Peyer's patch (tissue), 4 donors: Measurements from ENCODE around the gene TSPAN3. TPM values are rescaled to one million over a fixed set of nuclear protein-coding genes. Genes with fewer than 3 reads are reported as not detected.

Experiments used
- DNase-seq, 3 donors: peaks; one replicate each; pipeline ENCODE4 v3.0.0-alpha.2; 2017 to 2019
- H3K27ac ChIP-seq, 4 donors: fragments of 200-600 bp; sonication (generic); one replicate each; pipeline ENCODE4 v1.5.1; 2016 to 2019
- H3K27me3 ChIP-seq, 2 donors: fragments of 200-600 bp; sonication (generic); one replicate each; pipeline ENCODE4 v1.5.1; 2019
- H3K36me3 ChIP-seq, 3 donors: fragments of 200-600 bp; sonication (generic); one replicate each; pipeline ENCODE4 v1.5.1; 2016 to 2019
- H3K4me1 ChIP-seq, 4 donors: fragments of 200-600 bp; sonication (generic); one replicate each; pipeline ENCODE4 v1.5.1; 2016 to 2019
- H3K4me3 ChIP-seq, 4 donors: fragments of 200-600 bp; sonication (generic); 1 replicate in 3 of 4; 2 replicates in 1 of 4; pipeline ENCODE4 v1.5.1; 2016 to 2019; ENCODE audit warnings: mild to moderate bottlenecking in 1 of 4
- H3K9me3 ChIP-seq, 4 donors: fragments of 200-600 bp; sonication (generic); one replicate each; pipeline ENCODE4 v1.5.1; 2016 to 2019; ENCODE audit warnings: mild to moderate bottlenecking in 1 of 4
- POLR2A ChIP-seq, 2 donors: fragments of 450-650 bp; IDR thresholded peaks; one replicate each; pipeline ENCODE4 v1.5.1; 2017; ENCODE audit warnings: antibody characterized with exemption in 2 of 2, mild to moderate bottlenecking in 2 of 2, moderate library complexity in 2 of 2
- total RNA-seq, 4 donors: library from RNA; depleted of rRNA; stranded (reverse); fragments of >200 nt; gene quantifications; one replicate each; pipeline ENCODE4 v1.1.0, GENCODE V29; 2016
- TF ChIP-seq, protein P1 (sequence below), 6 experiments: fragments of 450-650 bp in 4 of 6; fragments of 200-600 bp in 2 of 6; sonication (generic) in 1 of 6; IDR thresholded peaks; one replicate each; pipeline ENCODE4 v1.5.1; 2017 to 2019; ENCODE audit warnings: antibody characterized with exemption in 6 of 6, mild to moderate bottlenecking in 3 of 6, moderate library complexity in 1 of 6

The TSPAN3 gene
- total RNA-seq, 4 donors from 2014 or later: 92.4 to 778 (median 563) TPM

GRCh38 chr15:77032052-77032646 is 38.8 kb downstream of the TSPAN3 start:
- H3K27me3 ChIP-seq: no peaks in the 10 kb centered on the region
- peak; percentile 9 to 56 (median 49) for DNase-seq
- no peak for TF ChIP-seq POLR2A (IDR thresholded peaks at IDR 0.05)
- TF ChIP-seq, protein P1, sequence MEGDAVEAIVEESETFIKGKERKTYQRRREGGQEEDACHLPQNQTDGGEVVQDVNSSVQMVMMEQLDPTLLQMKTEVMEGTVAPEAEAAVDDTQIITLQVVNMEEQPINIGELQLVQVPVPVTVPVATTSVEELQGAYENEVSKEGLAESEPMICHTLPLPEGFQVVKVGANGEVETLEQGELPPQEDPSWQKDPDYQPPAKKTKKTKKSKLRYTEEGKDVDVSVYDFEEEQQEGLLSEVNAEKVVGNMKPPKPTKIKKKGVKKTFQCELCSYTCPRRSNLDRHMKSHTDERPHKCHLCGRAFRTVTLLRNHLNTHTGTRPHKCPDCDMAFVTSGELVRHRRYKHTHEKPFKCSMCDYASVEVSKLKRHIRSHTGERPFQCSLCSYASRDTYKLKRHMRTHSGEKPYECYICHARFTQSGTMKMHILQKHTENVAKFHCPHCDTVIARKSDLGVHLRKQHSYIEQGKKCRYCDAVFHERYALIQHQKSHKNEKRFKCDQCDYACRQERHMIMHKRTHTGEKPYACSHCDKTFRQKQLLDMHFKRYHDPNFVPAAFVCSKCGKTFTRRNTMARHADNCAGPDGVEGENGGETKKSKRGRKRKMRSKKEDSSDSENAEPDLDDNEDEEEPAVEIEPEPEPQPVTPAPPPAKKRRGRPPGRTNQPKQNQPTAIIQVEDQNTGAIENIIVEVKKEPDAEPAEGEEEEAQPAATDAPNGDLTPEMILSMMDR (IDR thresholded peaks at IDR 0.05): no peak
- H3K9me3 ChIP-seq: no peaks in the 10 kb centered on the region
- peaks cover 0 to 15% (median 0%) of the 10 kb centered on the region in 4 donors for H3K4me1 ChIP-seq
- H3K4me3 ChIP-seq: no peak overlapping the region
- no peak overlapping the region for H3K27ac ChIP-seq
- peaks cover 0 to 8% (median 0%) of the 10 kb centered on the region in 3 donors for H3K36me3 ChIP-seq

DNA sequence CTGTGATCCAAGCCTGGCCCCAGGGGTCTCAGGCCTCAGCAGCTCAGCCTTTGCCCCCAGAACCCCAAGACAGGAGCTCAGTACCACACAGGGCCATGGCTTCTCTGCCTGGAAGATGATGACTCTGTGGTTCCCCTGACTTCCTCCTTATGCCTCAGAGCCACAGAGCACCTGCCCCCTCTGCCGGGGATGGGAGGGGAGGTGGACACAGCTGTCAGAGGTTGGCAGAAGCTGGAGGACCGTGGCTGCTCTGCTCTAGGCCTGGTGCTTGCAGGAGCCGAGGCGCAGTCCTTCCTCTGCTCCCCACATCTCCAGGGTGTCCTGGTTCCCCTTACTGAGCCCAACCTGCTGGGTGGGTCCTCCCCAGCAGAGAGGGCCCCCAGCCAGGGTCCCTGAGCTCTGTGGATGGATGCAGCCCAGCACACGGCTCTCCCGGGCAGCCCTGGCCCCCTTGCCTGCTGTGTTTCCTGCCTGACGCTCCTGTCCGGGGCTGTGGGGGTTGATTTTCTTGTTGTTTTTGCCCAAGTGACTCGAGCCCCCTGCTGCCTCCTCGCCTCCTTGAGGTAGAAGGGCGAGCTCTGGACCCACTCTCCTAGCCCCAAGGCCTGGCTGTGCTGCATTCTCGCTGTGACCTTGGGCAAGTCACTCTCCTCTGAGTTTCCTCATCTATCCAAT is 39.4 kb downstream of the TSPAN3 start:
- Histone ChIP-seq H3K4me1 (peaks cover 0 to 15% (median 0%) of the 10 kb centered on the region in 4 donors), H3K36me3 (peaks cover 0 to 2% (median 0%) of the 10 kb centered on the region in 3 donors), H3K27me3 (no peaks in the 10 kb centered on the region), H3K4me3 (no peak overlapping the region), H3K9me3 (no peaks in the 10 kb centered on the region), H3K27ac (no peak overlapping the region)
- peak; percentile 46 to 77 (median 61) for DNase-seq
- TF ChIP-seq, protein P1 (IDR thresholded peaks at IDR 0.05): peak in 3 of 6 experiments; percentile 8 to 35 (median 29)
- TF ChIP-seq POLR2A (IDR thresholded peaks at IDR 0.05): no peak

- TF ChIP-seq POLR2A (IDR thresholded peaks at IDR 0.05): no peak
- TF ChIP-seq, protein P1 (IDR thresholded peaks at IDR 0.05): no peak
- Histone ChIP-seq H3K27ac (no peak overlapping the region), H3K36me3 (no peaks in the 10 kb centered on the region), H3K9me3 (no peaks in the 10 kb centered on the region), H3K4me1 (peaks cover 0 to 15% (median 0%) of the 10 kb centered on the region in 4 donors), H3K27me3 (no peaks in the 10 kb centered on the region), H3K4me3 (no peak overlapping the region)
- DNase-seq: peak; percentile 12 to 50 (median 41)
Observed at GRCh38 chr15:77030928-77031375, 40.0 kb downstream of the TSPAN3 start.

DNA sequence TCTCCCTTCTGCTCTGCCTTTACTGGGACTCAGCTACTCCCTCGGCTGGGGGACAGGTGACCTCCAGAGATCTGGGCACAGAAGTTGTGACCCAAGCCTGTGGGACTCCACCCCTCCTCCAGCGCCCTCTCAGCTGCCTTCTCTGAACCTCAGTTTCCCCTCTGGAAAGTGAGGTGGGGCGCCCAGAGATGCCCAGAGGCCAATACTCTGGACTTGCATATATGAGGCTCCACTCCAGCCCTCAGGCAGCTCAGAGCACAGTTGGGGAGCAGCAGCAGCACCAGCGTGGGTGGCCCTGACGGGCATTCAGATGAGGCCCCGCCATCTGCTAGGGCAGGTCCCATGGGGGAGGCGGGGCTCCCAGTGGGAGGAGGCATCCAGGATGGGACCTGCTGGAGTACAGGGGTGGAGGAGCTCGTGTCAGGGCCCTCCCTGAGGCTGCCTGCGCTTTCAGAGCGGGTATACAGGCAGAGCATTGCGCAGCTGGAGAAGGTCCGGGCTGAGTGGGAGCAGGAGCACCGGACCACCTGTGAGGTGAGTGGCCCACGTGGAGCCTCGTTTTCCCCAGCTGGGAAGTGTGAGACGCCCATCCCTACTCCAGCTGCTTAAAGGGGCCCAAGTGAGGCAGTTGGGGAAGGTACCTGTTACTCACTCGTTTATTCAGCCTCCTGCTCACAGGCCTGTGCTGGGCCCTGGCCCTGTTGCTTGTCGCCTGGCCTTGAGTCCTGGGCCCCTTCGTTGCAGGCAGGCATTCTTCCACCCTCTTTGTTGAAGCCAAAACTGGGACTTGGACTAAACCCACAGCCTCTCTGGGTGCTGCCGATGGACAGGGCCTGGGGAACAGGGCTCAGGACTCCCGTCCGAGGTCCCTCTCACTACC is 40.6 kb downstream of the TSPAN3 start:
- Histone ChIP-seq H3K4me1 (peaks cover 0 to 15% (median 0%) of the 10 kb centered on the region in 4 donors), H3K4me3 (no peak overlapping the region), H3K36me3 (no peaks in the 10 kb centered on the region), H3K27ac (peak overlapping the region in 1 of 4 donors; percentile 12), H3K27me3 (no peaks in the 10 kb centered on the region), H3K9me3 (no peaks in the 10 kb centered on the region)
- peak; percentile 14 to 73 (median 59) for DNase-seq
- TF ChIP-seq, protein P1 (IDR thresholded peaks at IDR 0.05): no peak
- TF ChIP-seq POLR2A (IDR thresholded peaks at IDR 0.05): no peak
